ENCODE results near the gene PTOV1.

Gene PTOV1

GRCh38 chr19:49850487-49851342 lies at the start of gene PTOV1:
Gene PTOV1, plus strand, starts transcription at chr19:49851159.
- DNase-seq = peak; percentile 97

- DNase-seq = no peak
Observed at GRCh38 chr19:49801401-49801888, 49.5 kb upstream of the PTOV1 start.

- peak; percentile 67 for DNase-seq
Observed at GRCh38 chr19:49801966-49802661, 48.8 kb upstream of the PTOV1 start.

GRCh38 chr19:49802836-49803528 lies 48.0 kb upstream of the PTOV1 start:
- DNase-seq = no peak

GRCh38 chr19:49803529-49803856 lies 47.5 kb upstream of the PTOV1 start:
- DNase-seq = no peak

- DNase-seq = no peak
Observed at GRCh38 chr19:49805822-49806619, 44.9 kb upstream of the PTOV1 start.

- no peak for DNase-seq
Observed at GRCh38 chr19:49806620-49806959, 44.4 kb upstream of the PTOV1 start.

- DNase-seq = no peak
Observed at GRCh38 chr19:49807058-49807903, 43.7 kb upstream of the PTOV1 start.

GRCh38 chr19:49807904-49808675 lies 42.9 kb upstream of the PTOV1 start:
- no peak for DNase-seq

GRCh38 chr19:49808711-49809159 lies 42.2 kb upstream of the PTOV1 start:
- DNase-seq = no peak

- no peak for DNase-seq
Observed at GRCh38 chr19:49809160-49809940, 41.6 kb upstream of the PTOV1 start.

GRCh38 chr19:49809941-49810389 lies 41.0 kb upstream of the PTOV1 start:
- no peak for DNase-seq

- DNase-seq = no peak
Observed at GRCh38 chr19:49811328-49811727, 39.6 kb upstream of the PTOV1 start.

- DNase-seq = no peak
Observed at GRCh38 chr19:49812452-49812996, 38.4 kb upstream of the PTOV1 start.

- DNase-seq = peak; percentile 99
Observed at GRCh38 chr19:49812997-49813861, 37.7 kb upstream of the PTOV1 start, which contains the start of gene FUZ. Gene FUZ, minus strand, starts transcription at chr19:49813292. Its CDS starts 186 bp downstream, at chr19:49813106.

GRCh38 chr19:49814010-49814409 lies 36.9 kb upstream of the PTOV1 start:
- no peak for DNase-seq

- DNase-seq = no peak
Observed at GRCh38 chr19:49816590-49816989, 34.4 kb upstream of the PTOV1 start.

GRCh38 chr19:49817964-49818648 lies 32.9 kb upstream of the PTOV1 start, which contains the start of gene MED25:
Gene MED25, plus strand, starts transcription at chr19:49818289. Its CDS starts 53 bp downstream, at chr19:49818342.
- peak; percentile 91 for DNase-seq

All from NCI-H2171 treated with DMSO at 0.1 percent for 48 hours (cell line).